ENCODE measurements around the gene RYR3.

RYR3 gene

GRCh38 chr15:33392453-33392852 lies 81.7 kb downstream of the RYR3 start:
- no peak for DNase-seq

- no peak for DNase-seq
Measured at GRCh38 chr15:33393546-33393945, 82.8 kb downstream of the RYR3 start.

- DNase-seq, result no peak
Measured at GRCh38 chr15:33395321-33395720, 84.6 kb downstream of the RYR3 start.

- no peak for DNase-seq
Measured at GRCh38 chr15:33395846-33396245, 85.1 kb downstream of the RYR3 start.

- DNase-seq, result no peak
Measured at GRCh38 chr15:33396475-33396874, 85.7 kb downstream of the RYR3 start.

GRCh38 chr15:33398555-33398954 lies 87.8 kb downstream of the RYR3 start:
- no peak for DNase-seq

GRCh38 chr15:33400941-33401340 lies 90.2 kb downstream of the RYR3 start:
- no peak for DNase-seq

- DNase-seq, result no peak
Measured at GRCh38 chr15:33402600-33402999, 91.8 kb downstream of the RYR3 start.

GRCh38 chr15:33405096-33405495 lies 94.3 kb downstream of the RYR3 start:
- no peak for DNase-seq

GRCh38 chr15:33411596-33412540 lies 101.1 kb downstream of the RYR3 start:
- no peak for DNase-seq

GRCh38 chr15:33419701-33420100 lies 108.9 kb downstream of the RYR3 start:
- DNase-seq, result no peak

- no peak for DNase-seq
Measured at GRCh38 chr15:33424025-33424424, 113.3 kb downstream of the RYR3 start.

- no peak for DNase-seq
Measured at GRCh38 chr15:33425142-33425541, 114.4 kb downstream of the RYR3 start.

GRCh38 chr15:33430577-33430976 lies 119.8 kb downstream of the RYR3 start:
- DNase-seq, result no peak

- no peak for DNase-seq
Measured at GRCh38 chr15:33433821-33434220, 123.1 kb downstream of the RYR3 start.

GRCh38 chr15:33438396-33438795 lies 127.6 kb downstream of the RYR3 start:
- DNase-seq, result no peak

GRCh38 chr15:33440900-33441299 lies 130.1 kb downstream of the RYR3 start:
- no peak for DNase-seq

GRCh38 chr15:33442449-33442848 lies 131.7 kb downstream of the RYR3 start:
- no peak for DNase-seq

- no peak for DNase-seq
Measured at GRCh38 chr15:33443708-33444107, 132.9 kb downstream of the RYR3 start.

GRCh38 chr15:33445984-33446383 lies 135.2 kb downstream of the RYR3 start:
- no peak for DNase-seq

- no peak for DNase-seq
Measured at GRCh38 chr15:33448151-33448550, 137.4 kb downstream of the RYR3 start.

- no peak for DNase-seq
Measured at GRCh38 chr15:33448961-33449606, 138.3 kb downstream of the RYR3 start.

- DNase-seq, result no peak
Measured at GRCh38 chr15:33449810-33450209, 139.0 kb downstream of the RYR3 start.

GRCh38 chr15:33451385-33451784 lies 140.6 kb downstream of the RYR3 start:
- no peak for DNase-seq

All from NCI-H1048 (cell line).